SK-N-SH (cell line): ENCODE measurements around the gene BTBD18. TPM values are rescaled to one million over a fixed set of nuclear protein-coding genes. Genes with fewer than 3 reads are reported as not detected.

Experiments
- CTCF ChIA-PET: fragments of 300-600, 350-600 bp; formaldehyde crosslinking; extraction: SDS; loops from one replicate; lab custom pipeline; 2021; lab: Yijun Ruan, JAX
- POLR2A ChIA-PET: fragments of 350-600 bp; sonication (Branson Sonifier 250); formaldehyde crosslinking; extraction: SDS; loops from one replicate; lab custom pipeline; 2020; ENCODE audit warnings: antibody characterized with exemption, inconsistent platforms; lab: Yijun Ruan, JAX
- DNase-seq: peaks from one replicate; pipeline ENCODE4 v3.0.0; 2012
- H2AFZ ChIP-seq: fragments of 200-600 bp; sonication (generic); 2 replicates; pipeline ENCODE4 v1.8.1; 2016; ENCODE audit warnings: antibody characterized with exemption, mild to moderate bottlenecking, low read depth
- H3F3A ChIP-seq: fragments of 200-600 bp; sonication (generic); replicated peaks from 2 replicates; pipeline ENCODE3; 2016; ENCODE audit warnings: antibody characterized with exemption, mild to moderate bottlenecking; ENCODE audit not compliant: insufficient read depth
- H3K27ac ChIP-seq, 2 experiments: fragments of 200-500 bp in 1 of 2; fragments of 200-600 bp in 1 of 2; sonication (Bioruptor generic) in 1 of 2; sonication (generic), shearing (Covaris generic) in 1 of 2; 2 replicates each; pipeline versions ENCODE4 v1.5.1 to v1.6.1; 2014 to 2016; ENCODE audit warnings: low read depth in 2 of 2, inconsistent platforms in 1 of 2, low read length in 1 of 2, mild to moderate bottlenecking in 1 of 2, mixed read lengths in 1 of 2
- H3K27me3 ChIP-seq: fragments of 200-600 bp; sonication (generic), shearing (Covaris generic); 2 replicates; pipeline ENCODE4 v1.6.1; 2016; ENCODE audit warnings: mixed run types; ENCODE audit not compliant: insufficient read depth
- H3K36me3 ChIP-seq, 2 experiments: fragments of 200-500 bp in 1 of 2; fragments of 200-600 bp in 1 of 2; sonication (Bioruptor generic) in 1 of 2; sonication (generic) in 1 of 2; replicated peaks in 1 of 2; 2 replicates each; pipeline versions ENCODE3 to v1.5.1; 2014 to 2016; ENCODE audit warnings: low read length in 1 of 2, mild to moderate bottlenecking in 1 of 2; ENCODE audit not compliant: insufficient read depth in 2 of 2, control insufficient read depth in 1 of 2
- H3K4me1 ChIP-seq, 2 experiments: fragments of 200-500 bp in 1 of 2; fragments of 200-600 bp in 1 of 2; sonication (Bioruptor generic) in 1 of 2; sonication (generic), shearing (Covaris generic) in 1 of 2; 2 replicates each; pipeline versions ENCODE4 v1.5.1 to v1.6.1; 2014 to 2016; ENCODE audit warnings: low read depth in 1 of 2, low read length in 1 of 2, mixed run types in 1 of 2; ENCODE audit not compliant: insufficient read depth in 2 of 2, control insufficient read depth in 1 of 2
- H3K4me2 ChIP-seq: fragments of 200-600 bp; sonication (generic), shearing (Covaris generic); 2 replicates; pipeline ENCODE4 v1.6.1; 2017; ENCODE audit warnings: mixed run types
- H3K4me3 ChIP-seq, 2 experiments: fragments of 200-500 bp in 1 of 2; fragments of 200-600 bp in 1 of 2; sonication (Bioruptor generic) in 1 of 2; sonication (generic), shearing (Covaris generic) in 1 of 2; 2 replicates each; pipeline versions ENCODE4 v1.5.1 to v1.8.1; 2014 to 2016; ENCODE audit warnings: low read depth in 2 of 2, inconsistent platforms in 1 of 2, low read length in 1 of 2, mild to moderate bottlenecking in 1 of 2, mixed read lengths in 1 of 2, moderate library complexity in 1 of 2
- H3K79me2 ChIP-seq: fragments of 200-600 bp; sonication (generic); 2 replicates; pipeline ENCODE4 v1.8.1; 2017; ENCODE audit warnings: mild to moderate bottlenecking; ENCODE audit not compliant: insufficient read depth
- H3K9ac ChIP-seq: fragments of 200-600 bp; sonication (generic); 2 replicates; pipeline ENCODE4 v1.6.1; 2017; ENCODE audit warnings: mixed run types
- H3K9me2 ChIP-seq: fragments of 200-600 bp; sonication (generic); 2 replicates; pipeline ENCODE4 v1.6.1; 2017; ENCODE audit warnings: mixed run types
- H3K9me3 ChIP-seq: fragments of 200-600 bp; sonication (generic); 2 replicates; pipeline ENCODE4 v1.6.1; 2017; ENCODE audit warnings: mixed run types, mild to moderate bottlenecking, moderate library complexity
- H4K20me1 ChIP-seq: fragments of 200-600 bp; sonication (generic); 2 replicates; pipeline ENCODE4 v1.6.1; 2017; ENCODE audit warnings: mild to moderate bottlenecking, mixed run types; ENCODE audit not compliant: insufficient read depth
- FOSL2 ChIP-seq: IDR thresholded peaks from 2 replicates; pipeline ENCODE4 v1.4.0; 2012; ENCODE audit warnings: low read depth, mild to moderate bottlenecking, moderate library complexity, borderline replicate concordance
- GABPA ChIP-seq: IDR thresholded peaks from 2 replicates; pipeline ENCODE4 v1.4.0; 2012; ENCODE audit warnings: low read depth, mild to moderate bottlenecking
- MXI1 ChIP-seq: IDR thresholded peaks from 2 replicates; pipeline ENCODE4 v1.6.1; 2012; ENCODE audit warnings: mild to moderate bottlenecking, low read depth, low read length, improper control_type of control experiment
- NFIC ChIP-seq: IDR thresholded peaks from 2 replicates; pipeline ENCODE4 v1.4.0; 2012; ENCODE audit warnings: borderline replicate concordance
- NRF1 ChIP-seq: IDR thresholded peaks from 2 replicates; pipeline ENCODE4 v1.6.1; 2012; ENCODE audit warnings: low read depth, mild to moderate bottlenecking, low read length
- YY1 ChIP-seq: IDR thresholded peaks from 2 replicates; pipeline ENCODE4 v1.4.0; 2012; ENCODE audit warnings: low read depth, mild to moderate bottlenecking
- WGBS: methylation state at CpG from one replicate; pipeline ENCODE4 v1.1.6; 2017; ENCODE audit warnings: low lambda C conversion rate; 5-methylcytosine and 5-hydroxymethylcytosine counted together
- polyA plus RNA-seq, 3 experiments: library from polyadenylated mRNA; depleted of rRNA; stranded (reverse); fragments of >200 nt; gene quantifications; 2 replicates each; pipeline ENCODE4 v1.2.3, GENCODE V29; 2012
- TF ChIP-seq, protein P1 (sequence below): IDR thresholded peaks from 2 replicates; pipeline ENCODE4 v1.4.0; 2012; ENCODE audit warnings: low read depth, borderline replicate concordance
- TF ChIP-seq, protein P2 (sequence below): IDR thresholded peaks from 2 replicates; pipeline ENCODE4; 2012
- TF ChIP-seq, protein P3 (sequence below): IDR thresholded peaks from 2 replicates; pipeline ENCODE4 v1.6.1; 2012; ENCODE audit warnings: mild to moderate bottlenecking, low read depth, low read length, moderate library complexity
- TF ChIP-seq, protein P4 (sequence below): IDR thresholded peaks from 2 replicates; pipeline ENCODE4 v1.4.0; 2012; ENCODE audit warnings: low read depth, borderline replicate concordance

Gene BTBD18
- polyA plus RNA-seq, 1 of the 3 experiments (the other 2 are of a cell fraction): not detected

DNA sequence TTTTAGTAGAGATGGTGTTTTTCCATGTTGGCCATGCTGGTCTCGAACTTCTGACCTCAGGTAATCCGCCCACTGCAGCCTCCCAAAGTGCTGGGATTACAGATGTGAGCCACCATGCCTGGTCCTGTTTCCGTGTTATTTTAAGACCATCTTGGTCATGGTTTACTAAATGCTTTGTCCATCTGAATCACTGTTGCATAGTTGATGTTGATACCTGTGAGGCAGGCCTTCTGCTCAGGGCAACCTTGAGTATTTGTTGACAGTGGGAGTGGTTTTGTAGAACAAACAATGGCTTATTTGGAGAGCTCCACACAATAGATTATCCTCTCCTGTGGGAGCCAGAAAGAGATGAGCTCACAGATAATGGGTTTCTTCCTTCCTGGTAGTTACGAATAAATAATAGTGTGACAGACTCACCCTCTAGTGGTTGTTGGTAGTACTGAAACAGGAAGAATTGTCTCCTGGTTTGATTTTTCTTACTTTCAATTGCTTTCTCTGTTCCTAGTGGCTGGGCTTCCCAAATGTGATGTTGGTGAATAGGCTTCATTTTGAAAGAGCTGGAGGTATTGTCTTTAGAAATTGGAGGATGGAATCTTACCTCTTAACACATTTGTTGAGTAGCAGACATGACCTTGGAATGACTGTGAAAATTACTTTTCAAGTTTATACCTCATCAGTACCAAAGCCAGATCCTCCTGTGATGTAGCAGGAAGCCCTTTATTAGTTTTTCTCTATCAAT lies 49.0 kb upstream of the BTBD18 start (continued):
- TF ChIP-seq NFIC (no peak), NRF1 (no peak), YY1 (no peak), FOSL2 (no peak), MXI1 (no peak; the same call in 1 of the 2 replicates)
- TF ChIP-seq, protein P1, sequence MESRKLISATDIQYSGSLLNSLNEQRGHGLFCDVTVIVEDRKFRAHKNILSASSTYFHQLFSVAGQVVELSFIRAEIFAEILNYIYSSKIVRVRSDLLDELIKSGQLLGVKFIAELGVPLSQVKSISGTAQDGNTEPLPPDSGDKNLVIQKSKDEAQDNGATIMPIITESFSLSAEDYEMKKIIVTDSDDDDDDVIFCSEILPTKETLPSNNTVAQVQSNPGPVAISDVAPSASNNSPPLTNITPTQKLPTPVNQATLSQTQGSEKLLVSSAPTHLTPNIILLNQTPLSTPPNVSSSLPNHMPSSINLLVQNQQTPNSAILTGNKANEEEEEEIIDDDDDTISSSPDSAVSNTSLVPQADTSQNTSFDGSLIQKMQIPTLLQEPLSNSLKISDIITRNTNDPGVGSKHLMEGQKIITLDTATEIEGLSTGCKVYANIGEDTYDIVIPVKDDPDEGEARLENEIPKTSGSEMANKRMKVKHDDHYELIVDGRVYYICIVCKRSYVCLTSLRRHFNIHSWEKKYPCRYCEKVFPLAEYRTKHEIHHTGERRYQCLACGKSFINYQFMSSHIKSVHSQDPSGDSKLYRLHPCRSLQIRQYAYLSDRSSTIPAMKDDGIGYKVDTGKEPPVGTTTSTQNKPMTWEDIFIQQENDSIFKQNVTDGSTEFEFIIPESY: no peak
- TF ChIP-seq, protein P2, sequence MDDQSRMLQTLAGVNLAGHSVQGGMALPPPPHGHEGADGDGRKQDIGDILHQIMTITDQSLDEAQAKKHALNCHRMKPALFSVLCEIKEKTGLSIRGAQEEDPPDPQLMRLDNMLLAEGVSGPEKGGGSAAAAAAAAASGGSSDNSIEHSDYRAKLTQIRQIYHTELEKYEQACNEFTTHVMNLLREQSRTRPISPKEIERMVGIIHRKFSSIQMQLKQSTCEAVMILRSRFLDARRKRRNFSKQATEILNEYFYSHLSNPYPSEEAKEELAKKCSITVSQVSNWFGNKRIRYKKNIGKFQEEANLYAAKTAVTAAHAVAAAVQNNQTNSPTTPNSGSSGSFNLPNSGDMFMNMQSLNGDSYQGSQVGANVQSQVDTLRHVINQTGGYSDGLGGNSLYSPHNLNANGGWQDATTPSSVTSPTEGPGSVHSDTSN: no peak
- TF ChIP-seq, protein P3, sequence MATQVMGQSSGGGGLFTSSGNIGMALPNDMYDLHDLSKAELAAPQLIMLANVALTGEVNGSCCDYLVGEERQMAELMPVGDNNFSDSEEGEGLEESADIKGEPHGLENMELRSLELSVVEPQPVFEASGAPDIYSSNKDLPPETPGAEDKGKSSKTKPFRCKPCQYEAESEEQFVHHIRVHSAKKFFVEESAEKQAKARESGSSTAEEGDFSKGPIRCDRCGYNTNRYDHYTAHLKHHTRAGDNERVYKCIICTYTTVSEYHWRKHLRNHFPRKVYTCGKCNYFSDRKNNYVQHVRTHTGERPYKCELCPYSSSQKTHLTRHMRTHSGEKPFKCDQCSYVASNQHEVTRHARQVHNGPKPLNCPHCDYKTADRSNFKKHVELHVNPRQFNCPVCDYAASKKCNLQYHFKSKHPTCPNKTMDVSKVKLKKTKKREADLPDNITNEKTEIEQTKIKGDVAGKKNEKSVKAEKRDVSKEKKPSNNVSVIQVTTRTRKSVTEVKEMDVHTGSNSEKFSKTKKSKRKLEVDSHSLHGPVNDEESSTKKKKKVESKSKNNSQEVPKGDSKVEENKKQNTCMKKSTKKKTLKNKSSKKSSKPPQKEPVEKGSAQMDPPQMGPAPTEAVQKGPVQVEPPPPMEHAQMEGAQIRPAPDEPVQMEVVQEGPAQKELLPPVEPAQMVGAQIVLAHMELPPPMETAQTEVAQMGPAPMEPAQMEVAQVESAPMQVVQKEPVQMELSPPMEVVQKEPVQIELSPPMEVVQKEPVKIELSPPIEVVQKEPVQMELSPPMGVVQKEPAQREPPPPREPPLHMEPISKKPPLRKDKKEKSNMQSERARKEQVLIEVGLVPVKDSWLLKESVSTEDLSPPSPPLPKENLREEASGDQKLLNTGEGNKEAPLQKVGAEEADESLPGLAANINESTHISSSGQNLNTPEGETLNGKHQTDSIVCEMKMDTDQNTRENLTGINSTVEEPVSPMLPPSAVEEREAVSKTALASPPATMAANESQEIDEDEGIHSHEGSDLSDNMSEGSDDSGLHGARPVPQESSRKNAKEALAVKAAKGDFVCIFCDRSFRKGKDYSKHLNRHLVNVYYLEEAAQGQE: no peak
- TF ChIP-seq, protein P4, sequence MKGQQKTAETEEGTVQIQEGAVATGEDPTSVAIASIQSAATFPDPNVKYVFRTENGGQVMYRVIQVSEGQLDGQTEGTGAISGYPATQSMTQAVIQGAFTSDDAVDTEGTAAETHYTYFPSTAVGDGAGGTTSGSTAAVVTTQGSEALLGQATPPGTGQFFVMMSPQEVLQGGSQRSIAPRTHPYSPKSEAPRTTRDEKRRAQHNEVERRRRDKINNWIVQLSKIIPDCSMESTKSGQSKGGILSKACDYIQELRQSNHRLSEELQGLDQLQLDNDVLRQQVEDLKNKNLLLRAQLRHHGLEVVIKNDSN: no peak

DNA sequence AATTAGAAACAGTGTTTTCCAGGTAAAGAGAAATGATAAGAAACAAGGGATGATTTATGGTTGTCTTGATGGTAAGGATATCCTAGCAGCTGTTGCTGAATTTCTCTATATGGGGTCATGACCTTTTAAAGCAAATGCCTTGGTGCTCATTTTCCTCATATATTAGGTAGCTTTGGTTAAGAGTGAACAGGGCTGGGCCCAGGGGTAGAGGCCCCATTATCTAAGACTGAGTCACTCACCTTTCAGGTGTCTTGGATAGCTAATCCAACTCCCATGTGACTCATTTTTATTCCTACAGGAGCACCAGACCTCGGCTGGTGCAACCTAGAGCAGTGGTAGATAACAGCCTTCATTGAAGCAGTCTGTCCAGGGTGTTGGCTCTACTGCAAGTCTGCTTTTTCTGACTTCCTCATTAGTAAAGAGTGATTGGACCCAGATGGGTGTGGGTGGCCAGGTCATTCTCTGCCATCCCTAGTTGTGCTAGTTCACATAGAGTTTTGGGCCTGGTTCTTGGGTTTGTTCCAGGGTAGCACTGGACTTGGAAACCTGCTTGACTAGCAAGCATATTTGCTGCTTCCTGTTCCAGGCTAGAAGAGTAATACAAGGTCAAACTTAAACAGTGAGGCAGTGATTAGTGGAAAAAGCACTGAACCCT lies 47.4 kb upstream of the BTBD18 start:
- Histone ChIP-seq H4K20me1 (peaks cover 16% of the 10 kb centered on the region), H3K27ac (peak overlapping the region; percentile 63 to 85), H3K4me2 (peak overlapping the region; percentile 51; the same call in 1 of the 2 replicates), H3K36me3 (peaks cover 34 to 41% of the 10 kb centered on the region in 2 experiments), H3K79me2 (peaks cover 82% of the 10 kb centered on the region), H3K27me3 (no peaks in the 10 kb centered on the region), H2AFZ (no peak overlapping the region), H3K9me2 (no peaks in the 10 kb centered on the region), H3K9ac (no peak overlapping the region), H3K4me3 (no peak overlapping the region), H3K4me1 (peaks cover 17 to 26% of the 10 kb centered on the region in 2 experiments), H3K9me3 (no peaks in the 10 kb centered on the region), H3F3A (peaks cover 26% of the 10 kb centered on the region)
- no peak for TF ChIP-seq YY1
- TF ChIP-seq GABPA: no peak
- ChIA-PET POLR2A (interaction anchor here (0.9 to 1.8 kb wide), 3 partner anchors 14 to 57 kb away, joined by 3 to 9 read pairs (median 3); partner anchors contain the start of gene SELENOH), CTCF (interaction anchor here (1.1 to 7.4 kb wide), 8 partner anchors 8 to 341 kb away, joined by 3 to 142 read pairs (median 8); partner anchors contain the start of genes BTBD18, CTNND1, SELENOH and UBE2L6)
- no peak for DNase-seq
- WGBS: no CpG with 5 or more reads among the region's 1 CpG
